Panc1 (cell line): ENCODE data around the gene ZNF333.

ENCODE experiments used
- POLR2AphosphoS5 ChIP-seq: IDR thresholded peaks from 2 replicates; pipeline ENCODE4 v1.6.1; 2012; ENCODE audit warnings: mild to moderate bottlenecking, low read depth, low read length, moderate library complexity
- TF ChIP-seq, protein P1 (sequence below): fragments of 450-650 bp; IDR thresholded peaks from 2 replicates; pipeline ENCODE4 v1.5.1; 2017; ENCODE audit warnings: mild to moderate bottlenecking

DNA sequence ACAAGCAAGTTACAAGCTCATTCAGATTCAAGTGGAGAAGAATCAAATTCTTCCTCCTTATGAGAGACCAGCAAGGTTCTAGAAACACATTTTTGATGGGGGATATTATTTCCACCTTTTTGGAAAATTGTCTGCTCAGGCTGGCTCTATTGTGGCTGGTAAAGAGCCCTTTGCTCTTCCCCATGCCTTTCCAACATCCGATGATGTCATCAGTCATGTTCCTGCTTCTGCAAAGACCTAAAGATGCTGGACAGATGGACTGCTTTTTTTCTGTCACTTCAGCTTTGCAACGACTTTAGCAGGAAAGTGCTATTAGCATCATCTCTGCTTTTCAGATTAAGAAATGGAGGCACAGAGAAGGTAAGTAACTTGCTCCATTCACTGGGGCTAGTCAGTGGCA lies 19.4 kb upstream of the ZNF333 start:
- TF ChIP-seq, protein P1, sequence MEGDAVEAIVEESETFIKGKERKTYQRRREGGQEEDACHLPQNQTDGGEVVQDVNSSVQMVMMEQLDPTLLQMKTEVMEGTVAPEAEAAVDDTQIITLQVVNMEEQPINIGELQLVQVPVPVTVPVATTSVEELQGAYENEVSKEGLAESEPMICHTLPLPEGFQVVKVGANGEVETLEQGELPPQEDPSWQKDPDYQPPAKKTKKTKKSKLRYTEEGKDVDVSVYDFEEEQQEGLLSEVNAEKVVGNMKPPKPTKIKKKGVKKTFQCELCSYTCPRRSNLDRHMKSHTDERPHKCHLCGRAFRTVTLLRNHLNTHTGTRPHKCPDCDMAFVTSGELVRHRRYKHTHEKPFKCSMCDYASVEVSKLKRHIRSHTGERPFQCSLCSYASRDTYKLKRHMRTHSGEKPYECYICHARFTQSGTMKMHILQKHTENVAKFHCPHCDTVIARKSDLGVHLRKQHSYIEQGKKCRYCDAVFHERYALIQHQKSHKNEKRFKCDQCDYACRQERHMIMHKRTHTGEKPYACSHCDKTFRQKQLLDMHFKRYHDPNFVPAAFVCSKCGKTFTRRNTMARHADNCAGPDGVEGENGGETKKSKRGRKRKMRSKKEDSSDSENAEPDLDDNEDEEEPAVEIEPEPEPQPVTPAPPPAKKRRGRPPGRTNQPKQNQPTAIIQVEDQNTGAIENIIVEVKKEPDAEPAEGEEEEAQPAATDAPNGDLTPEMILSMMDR = no peak
- no peak for TF ChIP-seq POLR2AphosphoS5
